ENCODE results near the gene MAPK1IP1L. TPM values are rescaled to one million over a fixed set of nuclear protein-coding genes. Genes with fewer than 3 reads are reported as not detected.
"Not testable (repeated sequence)": the region's sequence is repeated elsewhere in the genome, so short reads cannot be mapped to it uniquely, and the experiment has no call there.

The MAPK1IP1L gene
- total RNA-seq, 1 experiment from 2014 or later, result 97.9 TPM

DNA sequence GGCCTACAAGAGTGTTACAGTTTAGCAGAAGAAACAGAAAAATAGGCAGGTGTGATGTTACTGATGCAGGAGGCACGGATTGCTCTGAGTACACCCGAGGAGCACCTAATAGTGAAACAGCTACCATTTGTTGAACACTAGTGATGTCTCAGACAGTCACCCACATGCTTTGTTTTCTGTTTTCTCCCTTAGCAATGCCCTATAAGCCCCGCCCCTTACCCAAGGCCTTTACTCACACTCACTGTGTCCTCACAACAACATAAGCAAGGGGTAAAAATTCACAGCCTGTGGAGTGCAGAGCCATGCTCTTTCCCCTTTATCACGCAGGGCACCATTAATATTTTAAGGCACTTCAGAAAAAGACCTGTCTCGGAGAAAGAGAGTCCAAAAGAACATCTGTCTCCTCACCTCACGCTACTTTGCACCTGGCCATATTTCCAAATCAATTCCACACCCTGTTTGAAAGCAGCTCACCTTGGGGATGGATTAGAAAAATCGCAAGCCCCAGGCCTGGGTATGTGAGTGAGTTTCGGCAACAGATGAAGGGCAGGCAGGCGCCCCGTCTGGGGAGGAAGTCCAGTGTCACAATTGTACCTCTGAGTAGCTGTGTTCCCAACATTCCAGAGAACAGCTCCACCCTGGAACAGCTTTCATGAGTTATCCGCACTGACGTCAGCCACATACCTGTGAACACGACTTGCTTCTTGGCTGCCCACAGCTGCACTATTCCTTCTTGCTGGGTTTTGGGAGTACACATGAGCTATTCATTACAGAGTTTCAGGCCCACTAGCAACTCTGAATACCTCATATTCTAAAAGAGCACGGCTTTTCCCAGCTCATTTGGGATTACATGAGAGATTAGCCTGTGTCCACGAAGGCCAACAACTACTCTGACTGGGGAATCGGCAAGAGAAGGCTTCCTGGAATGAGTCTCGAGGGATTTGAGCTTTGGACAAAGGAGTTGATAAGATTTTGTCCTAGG is 26.0 kb downstream of the MAPK1IP1L start:
- H3K4me3 Mint-ChIP-seq, result no peak overlapping the region
- TF ChIP-seq RORB (CRISPR knock-in tag; IDR thresholded peaks at IDR 0.05) (no peak), ZBTB21 (CRISPR knock-in tag; IDR thresholded peaks at IDR 0.05; ENCODE audit: borderline replicate concordance) (no peak), MXD4 (CRISPR knock-in tag; IDR thresholded peaks at IDR 0.05; ENCODE audit: borderline replicate concordance) (no peak), ETV6 (CRISPR knock-in tag; IDR thresholded peaks at IDR 0.05) (no peak), ZNF138 (CRISPR knock-in tag; conservative IDR thresholded peaks at IDR 0.05) (no peak), ZNF219 (CRISPR knock-in tag; IDR thresholded peaks at IDR 0.05; ENCODE audit: borderline replicate concordance) (no peak), JAZF1 (CRISPR knock-in tag; IDR thresholded peaks at IDR 0.05) (no peak), GRHL2 (CRISPR knock-in tag; IDR thresholded peaks at IDR 0.05; ENCODE audit: insufficient replicate concordance, severe bottlenecking) (no peak)
- TF ChIP-seq, protein P1, sequence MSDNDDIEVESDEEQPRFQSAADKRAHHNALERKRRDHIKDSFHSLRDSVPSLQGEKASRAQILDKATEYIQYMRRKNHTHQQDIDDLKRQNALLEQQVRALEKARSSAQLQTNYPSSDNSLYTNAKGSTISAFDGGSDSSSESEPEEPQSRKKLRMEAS (CRISPR knock-in tag; IDR thresholded peaks at IDR 0.05), result no peak
- TF ChIP-seq, protein P2, sequence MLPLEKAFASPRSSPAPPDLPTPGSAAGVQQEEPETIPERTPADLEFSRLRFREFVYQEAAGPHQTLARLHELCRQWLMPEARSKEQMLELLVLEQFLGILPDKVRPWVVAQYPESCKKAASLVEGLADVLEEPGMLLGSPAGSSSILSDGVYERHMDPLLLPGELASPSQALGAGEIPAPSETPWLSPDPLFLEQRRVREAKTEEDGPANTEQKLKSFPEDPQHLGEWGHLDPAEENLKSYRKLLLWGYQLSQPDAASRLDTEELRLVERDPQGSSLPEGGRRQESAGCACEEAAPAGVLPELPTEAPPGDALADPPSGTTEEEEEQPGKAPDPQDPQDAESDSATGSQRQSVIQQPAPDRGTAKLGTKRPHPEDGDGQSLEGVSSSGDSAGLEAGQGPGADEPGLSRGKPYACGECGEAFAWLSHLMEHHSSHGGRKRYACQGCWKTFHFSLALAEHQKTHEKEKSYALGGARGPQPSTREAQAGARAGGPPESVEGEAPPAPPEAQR (CRISPR knock-in tag; IDR thresholded peaks at IDR 0.05), result no peak
- TF ChIP-seq, protein P3, sequence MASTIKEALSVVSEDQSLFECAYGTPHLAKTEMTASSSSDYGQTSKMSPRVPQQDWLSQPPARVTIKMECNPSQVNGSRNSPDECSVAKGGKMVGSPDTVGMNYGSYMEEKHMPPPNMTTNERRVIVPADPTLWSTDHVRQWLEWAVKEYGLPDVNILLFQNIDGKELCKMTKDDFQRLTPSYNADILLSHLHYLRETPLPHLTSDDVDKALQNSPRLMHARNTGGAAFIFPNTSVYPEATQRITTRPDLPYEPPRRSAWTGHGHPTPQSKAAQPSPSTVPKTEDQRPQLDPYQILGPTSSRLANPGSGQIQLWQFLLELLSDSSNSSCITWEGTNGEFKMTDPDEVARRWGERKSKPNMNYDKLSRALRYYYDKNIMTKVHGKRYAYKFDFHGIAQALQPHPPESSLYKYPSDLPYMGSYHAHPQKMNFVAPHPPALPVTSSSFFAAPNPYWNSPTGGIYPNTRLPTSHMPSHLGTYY (CRISPR knock-in tag; IDR thresholded peaks at IDR 0.05), result no peak
- TF ChIP-seq, protein P4, sequence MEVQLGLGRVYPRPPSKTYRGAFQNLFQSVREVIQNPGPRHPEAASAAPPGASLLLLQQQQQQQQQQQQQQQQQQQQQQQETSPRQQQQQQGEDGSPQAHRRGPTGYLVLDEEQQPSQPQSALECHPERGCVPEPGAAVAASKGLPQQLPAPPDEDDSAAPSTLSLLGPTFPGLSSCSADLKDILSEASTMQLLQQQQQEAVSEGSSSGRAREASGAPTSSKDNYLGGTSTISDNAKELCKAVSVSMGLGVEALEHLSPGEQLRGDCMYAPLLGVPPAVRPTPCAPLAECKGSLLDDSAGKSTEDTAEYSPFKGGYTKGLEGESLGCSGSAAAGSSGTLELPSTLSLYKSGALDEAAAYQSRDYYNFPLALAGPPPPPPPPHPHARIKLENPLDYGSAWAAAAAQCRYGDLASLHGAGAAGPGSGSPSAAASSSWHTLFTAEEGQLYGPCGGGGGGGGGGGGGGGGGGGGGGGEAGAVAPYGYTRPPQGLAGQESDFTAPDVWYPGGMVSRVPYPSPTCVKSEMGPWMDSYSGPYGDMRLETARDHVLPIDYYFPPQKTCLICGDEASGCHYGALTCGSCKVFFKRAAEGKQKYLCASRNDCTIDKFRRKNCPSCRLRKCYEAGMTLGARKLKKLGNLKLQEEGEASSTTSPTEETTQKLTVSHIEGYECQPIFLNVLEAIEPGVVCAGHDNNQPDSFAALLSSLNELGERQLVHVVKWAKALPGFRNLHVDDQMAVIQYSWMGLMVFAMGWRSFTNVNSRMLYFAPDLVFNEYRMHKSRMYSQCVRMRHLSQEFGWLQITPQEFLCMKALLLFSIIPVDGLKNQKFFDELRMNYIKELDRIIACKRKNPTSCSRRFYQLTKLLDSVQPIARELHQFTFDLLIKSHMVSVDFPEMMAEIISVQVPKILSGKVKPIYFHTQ (CRISPR knock-in tag; IDR thresholded peaks at IDR 0.05), result no peak
- DNase-seq (ENCODE audit: low spot score) (no peak), ATAC-seq (peak; percentile 44)
- peaks cover 10% of the 10 kb centered on the region for H3K4me1 Mint-ChIP-seq
- ChIA-PET CTCF (interaction anchor here (0.6 to 3.8 kb wide), 5 partner anchors 26 to 277 kb away, joined by 3 to 11 read pairs (median 4); partner anchors contain the start of gene MAPK1IP1L), POLR2A (interaction anchor here (0.9 to 1.2 kb wide), 2 partner anchors 10 to 26 kb away, joined by 4 read pairs; partner anchors contain the start of gene MAPK1IP1L)
- H3K27me3 Mint-ChIP-seq (ENCODE audit: low read depth), result no peaks in the 10 kb centered on the region
- 0 out of 2 replicates have a peak overlapping the region, but pooled peaks have one; percentile 11 for H3K27ac Mint-ChIP-seq
- H3K36me3 Mint-ChIP-seq, result no peaks in the 10 kb centered on the region
- no peaks in the 10 kb centered on the region for H3K9me3 Mint-ChIP-seq

DNA sequence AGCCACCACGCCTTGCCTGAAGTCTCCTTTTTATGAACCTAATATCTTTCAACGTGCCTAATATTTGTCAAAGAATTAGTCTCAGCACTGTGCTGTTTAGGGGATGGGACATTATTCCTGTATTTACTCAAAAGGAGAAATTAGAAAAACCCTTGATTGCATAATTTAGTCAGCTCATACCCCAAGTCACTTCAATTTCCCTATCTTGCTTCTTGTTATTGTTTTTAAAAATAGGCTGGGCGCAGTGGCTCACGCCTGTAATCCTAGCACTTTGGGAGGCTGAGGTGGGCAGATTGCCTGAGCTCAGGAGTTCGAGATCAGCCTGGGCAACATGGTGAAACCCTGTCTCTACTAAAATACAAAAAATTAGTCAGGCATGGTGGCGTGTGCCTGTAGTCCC is 28.5 kb downstream of the MAPK1IP1L start:
- DNase-seq (ENCODE audit: low spot score); H3K36me3 Mint-ChIP-seq; H3K4me1 Mint-ChIP-seq; ATAC-seq; H3K4me3 Mint-ChIP-seq; H3K27ac Mint-ChIP-seq; H3K27me3 Mint-ChIP-seq (ENCODE audit: low read depth); POLR2A ChIA-PET; H3K9me3 Mint-ChIP-seq: not testable (repeated sequence)
- CTCF ChIA-PET, result interaction anchor here (3.8 kb wide), 1 partner anchor 29 kb away, joined by 11 read pairs; the partner anchor contains the start of gene MAPK1IP1L

DNA sequence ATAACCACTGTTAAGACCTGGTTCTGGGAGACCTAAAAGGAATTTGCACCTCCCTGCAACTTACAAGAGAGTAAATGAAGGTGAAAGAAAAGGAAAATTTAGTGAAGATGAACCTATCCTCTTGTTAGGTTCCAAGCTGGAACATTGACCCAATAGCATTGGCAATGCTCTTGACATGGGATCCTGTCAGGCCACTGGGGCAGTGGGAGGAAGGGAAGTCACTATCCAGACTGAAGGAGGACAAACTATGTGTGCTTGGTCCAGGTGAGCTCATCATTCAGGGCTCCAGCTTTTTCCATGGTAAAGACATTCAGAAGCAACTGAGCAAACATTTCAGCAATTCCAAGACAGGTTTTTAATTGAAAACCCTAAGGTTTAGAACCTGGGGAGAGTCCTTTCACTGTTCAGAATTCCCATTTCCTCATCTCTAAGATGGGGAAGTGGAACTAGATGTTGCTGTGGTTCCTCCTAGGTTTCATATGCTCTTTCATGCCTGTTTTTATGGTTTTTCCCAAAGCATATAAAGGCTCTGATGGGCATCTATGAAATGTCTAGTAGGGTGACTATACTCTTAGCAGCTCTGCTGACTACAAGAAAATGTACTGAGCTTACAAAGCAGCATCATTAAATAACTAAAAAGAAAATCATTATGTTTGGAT is 33.1 kb downstream of the MAPK1IP1L start:
- no peak for DNase-seq (ENCODE audit: low spot score)

More for the DNA sequence above, 33.1 kb downstream of the MAPK1IP1L start:
- ATAC-seq, result no peak
- Mint-ChIP-seq H3K9me3 (peaks cover 4% of the 10 kb centered on the region; the same call in 1 of the 2 replicates), H3K4me1 (no peaks in the 10 kb centered on the region), H3K27me3 (ENCODE audit: low read depth) (no peaks in the 10 kb centered on the region), H3K36me3 (no peaks in the 10 kb centered on the region), H3K4me3 (no peak overlapping the region), H3K27ac (no peak overlapping the region)
- CTCF ChIA-PET, result interaction anchor here (1.2 kb wide), 1 partner anchor 54 kb away, joined by 4 read pairs; no protein-coding TSS in a partner anchor
- POLR2A ChIA-PET, result no interaction called here
- TF ChIP-seq, protein P5, sequence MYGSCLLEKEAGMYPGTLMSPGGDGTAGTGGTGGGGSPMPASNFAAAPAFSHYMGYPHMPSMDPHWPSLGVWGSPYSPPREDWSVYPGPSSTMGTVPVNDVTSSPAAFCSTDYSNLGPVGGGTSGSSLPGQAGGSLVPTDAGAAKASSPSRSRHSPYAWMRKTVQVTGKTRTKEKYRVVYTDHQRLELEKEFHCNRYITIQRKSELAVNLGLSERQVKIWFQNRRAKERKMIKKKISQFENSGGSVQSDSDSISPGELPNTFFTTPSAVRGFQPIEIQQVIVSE (CRISPR knock-in tag; IDR thresholded peaks at IDR 0.05; ENCODE audit: borderline replicate concordance), result no peak
- TF ChIP-seq, protein P6, sequence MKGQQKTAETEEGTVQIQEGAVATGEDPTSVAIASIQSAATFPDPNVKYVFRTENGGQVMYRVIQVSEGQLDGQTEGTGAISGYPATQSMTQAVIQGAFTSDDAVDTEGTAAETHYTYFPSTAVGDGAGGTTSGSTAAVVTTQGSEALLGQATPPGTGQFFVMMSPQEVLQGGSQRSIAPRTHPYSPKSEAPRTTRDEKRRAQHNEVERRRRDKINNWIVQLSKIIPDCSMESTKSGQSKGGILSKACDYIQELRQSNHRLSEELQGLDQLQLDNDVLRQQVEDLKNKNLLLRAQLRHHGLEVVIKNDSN (CRISPR knock-in tag; IDR thresholded peaks at IDR 0.05), result no peak
- no peak for TF ChIP-seq TEAD4 (CRISPR knock-in tag; IDR thresholded peaks at IDR 0.05)
- TF ChIP-seq, protein P7, sequence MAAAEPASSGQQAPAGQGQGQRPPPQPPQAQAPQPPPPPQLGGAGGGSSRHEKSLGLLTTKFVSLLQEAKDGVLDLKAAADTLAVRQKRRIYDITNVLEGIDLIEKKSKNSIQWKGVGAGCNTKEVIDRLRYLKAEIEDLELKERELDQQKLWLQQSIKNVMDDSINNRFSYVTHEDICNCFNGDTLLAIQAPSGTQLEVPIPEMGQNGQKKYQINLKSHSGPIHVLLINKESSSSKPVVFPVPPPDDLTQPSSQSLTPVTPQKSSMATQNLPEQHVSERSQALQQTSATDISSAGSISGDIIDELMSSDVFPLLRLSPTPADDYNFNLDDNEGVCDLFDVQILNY (CRISPR knock-in tag; IDR thresholded peaks at IDR 0.05), result no peak
